GM23338 (cell line): ENCODE data around the gene USF2. TPM values are rescaled to one million over a fixed set of nuclear protein-coding genes. Genes with fewer than 3 reads are reported as not detected.

Experiments used
- ATAC-seq: fragments of 200-7000 bp; cut with Tn5 transposase; 3 replicates; pipeline ENCODE4 v1.9.1; 2020
- DNase-seq: peaks from one replicate; pipeline ENCODE4 v3.0.0-alpha.2; 2015; ENCODE audit warnings: low spot score
- H2AFZ ChIP-seq: fragments of 200-600 bp; sonication (generic); 2 replicates; pipeline ENCODE4 v1.8.0; 2016; ENCODE audit warnings: antibody characterized with exemption, mild to moderate bottlenecking, moderate library complexity
- H3F3A ChIP-seq: fragments of 200-600 bp; sonication (generic); replicated peaks from 2 replicates; pipeline ENCODE4 v1.8.0; 2017; ENCODE audit warnings: antibody characterized with exemption, mixed run types, low read depth
- H3K27ac ChIP-seq: fragments of 200-600 bp; sonication (generic); 2 replicates; pipeline ENCODE4 v1.6.1; 2016; ENCODE audit warnings: low read depth
- H3K27me3 ChIP-seq: fragments of 200-600 bp; sonication (generic); 2 replicates; pipeline ENCODE4 v1.8.0; 2016; ENCODE audit warnings: mild to moderate bottlenecking, mixed run types, moderate library complexity; ENCODE audit not compliant: insufficient read depth
- H3K36me3 ChIP-seq: fragments of 200-600 bp; sonication (generic); 2 replicates; pipeline ENCODE4 v1.8.0; 2016; ENCODE audit warnings: mild to moderate bottlenecking; ENCODE audit not compliant: insufficient read depth
- H3K4me1 ChIP-seq: fragments of 200-600 bp; sonication (generic); 2 replicates; pipeline ENCODE4 v1.8.0; 2016; ENCODE audit warnings: mild to moderate bottlenecking, moderate library complexity; ENCODE audit not compliant: insufficient read depth
- H3K4me2 ChIP-seq: fragments of 200-600 bp; sonication (generic); 2 replicates; pipeline ENCODE4 v1.7.1; 2017; ENCODE audit warnings: mixed run types
- H3K4me3 ChIP-seq: fragments of 200-600 bp; sonication (generic); 2 replicates; pipeline ENCODE4 v1.6.1; 2016; ENCODE audit warnings: mixed run types
- H3K79me2 ChIP-seq: fragments of 200-600 bp; sonication (generic); replicated peaks from 2 replicates; pipeline ENCODE4 v1.8.0; 2017; ENCODE audit warnings: mild to moderate bottlenecking; ENCODE audit not compliant: insufficient read depth
- H3K9me2 ChIP-seq: fragments of 200-600 bp; sonication (generic); 2 replicates; pipeline ENCODE4 v1.8.0; 2017; ENCODE audit not compliant: insufficient read depth
- H4K20me1 ChIP-seq: fragments of 200-600 bp; sonication (generic); replicated peaks from 2 replicates; pipeline ENCODE4 v1.8.0; 2017; ENCODE audit warnings: mild to moderate bottlenecking; ENCODE audit not compliant: insufficient read depth
- H3K27ac Mint-ChIP-seq: 2 replicates; pipeline ENCODE4 v1.8.0; 2020; ENCODE audit warnings: inconsistent platforms, mild to moderate bottlenecking, moderate library complexity, mixed read lengths
- H3K27me3 Mint-ChIP-seq: 3 replicates; pipeline ENCODE4 v1.8.0; 2022; ENCODE audit warnings: low read depth, mild to moderate bottlenecking, moderate library complexity, mixed read lengths, inconsistent platforms; ENCODE audit not compliant: insufficient read depth, poor library complexity
- H3K36me3 Mint-ChIP-seq: 3 replicates; pipeline ENCODE4 v1.8.0; 2021; ENCODE audit warnings: low read depth, mild to moderate bottlenecking, inconsistent platforms, moderate library complexity, mixed read lengths
- H3K4me1 Mint-ChIP-seq: 3 replicates; pipeline ENCODE4 v1.8.0; 2020; ENCODE audit warnings: mild to moderate bottlenecking, inconsistent platforms, mixed read lengths
- H3K4me3 Mint-ChIP-seq: 3 replicates; pipeline ENCODE4 v1.8.0; 2021; ENCODE audit warnings: moderate library complexity, mild to moderate bottlenecking, inconsistent platforms, mixed read lengths
- H3K9me3 Mint-ChIP-seq: 3 replicates; pipeline ENCODE4 v1.8.0; 2020; ENCODE audit warnings: moderate library complexity, mild to moderate bottlenecking, inconsistent platforms, mixed read lengths
- EZH2 ChIP-seq: fragments of 200-600 bp; sonication (generic); IDR thresholded peaks from one replicate; pipeline ENCODE4 v1.8.0; 2017; ENCODE audit warnings: antibody characterized with exemption, mild to moderate bottlenecking, low read depth; ENCODE audit not compliant: unreplicated experiment
- NANOG ChIP-seq: IDR thresholded peaks from 2 replicates; pipeline ENCODE4 v1.6.1; 2016; ENCODE audit warnings: antibody characterized with exemption, borderline replicate concordance
- STAT1 ChIP-seq: IDR thresholded peaks from one replicate; pipeline ENCODE4 v1.6.1; 2016; ENCODE audit warnings: antibody characterized with exemption; ENCODE audit not compliant: unreplicated experiment
- ZNF462 ChIP-seq: fragments of 250-450 bp; sonication (Bioruptor Pico); IDR thresholded peaks from 2 replicates; pipeline ENCODE4 v1.5.0; 2020; ENCODE audit warnings: mild to moderate bottlenecking, moderate library complexity
- polyA plus RNA-seq: library from polyadenylated mRNA; unstranded; fragments of >200 nt; fragmentation: Nextera tagmentation; extraction: Ambion mirVana; gene quantifications from 2 replicates; pipeline ENCODE4 v1.2.1, GENCODE V29; 2016
- total RNA-seq: library from RNA; depleted of rRNA; stranded (reverse); fragments of >200 nt; shearing (Covaris generic); gene quantifications from 2 replicates; pipeline ENCODE4 v1.2.3, GENCODE V29; 2014

USF2 gene
- total and polyA plus RNA-seq, 2 experiments from 2014 or later, result 28.9 to 60.5 TPM

GRCh38 chr19:35222373-35223015 lies 46.3 kb upstream of the USF2 start (continued):
- no peak for TF ChIP-seq ZNF462 (CRISPR knock-in tag)
- no peak for TF ChIP-seq EZH2
- no peak for TF ChIP-seq NANOG

GRCh38 chr19:35223084-35223790 lies 45.5 kb upstream of the USF2 start:
- H3K36me3 ChIP-seq, result no peaks in the 10 kb centered on the region; the same call in 1 of the 2 replicates
- ATAC-seq (no peak), DNase-seq (no peak)
- H3K4me1 Mint-ChIP-seq, result peaks cover 14% of the 10 kb centered on the region
- H3K4me3 ChIP-seq, result no peak overlapping the region
- H4K20me1 ChIP-seq, result no peaks in the 10 kb centered on the region
- no peaks in the 10 kb centered on the region for H3K4me1 ChIP-seq
- no peak for TF ChIP-seq EZH2
- no peak for TF ChIP-seq NANOG
- TF ChIP-seq STAT1, result no peak
- H3K9me2 ChIP-seq, result peaks cover 10% of the 10 kb centered on the region; the same call in 1 of the 2 replicates
- no peak overlapping the region for H3K27ac ChIP-seq
- no peak overlapping the region for H3K4me2 ChIP-seq
- H3K9me3 Mint-ChIP-seq, result peaks cover 20% of the 10 kb centered on the region; the same call in 2 of the 3 replicates
- peaks cover 10% of the 10 kb centered on the region; the same call in 2 of the 3 replicates for H3K36me3 Mint-ChIP-seq
- no peak overlapping the region for H2AFZ ChIP-seq
- H3K4me3 Mint-ChIP-seq, result no peak overlapping the region
- no peak overlapping the region for H3K27ac Mint-ChIP-seq
- H3K27me3 ChIP-seq, result no peaks in the 10 kb centered on the region
- peaks cover 18% of the 10 kb centered on the region for H3K27me3 Mint-ChIP-seq
- no peaks in the 10 kb centered on the region for H3K79me2 ChIP-seq
- no peaks in the 10 kb centered on the region for H3F3A ChIP-seq
